GM10266 (cell line): ENCODE results near the gene HYOU1.
"Not testable (repeated sequence)": the region's sequence is repeated elsewhere in the genome, so short reads cannot be mapped to it uniquely, and the experiment has no call there.

Experiments used
- DNase-seq: peaks from one replicate; pipeline ENCODE4 v3.0.0; 2012; ENCODE audit errors: extremely low spot score
- CTCF ChIP-seq: IDR thresholded peaks from 2 replicates; pipeline ENCODE4 v1.5.1; 2012; ENCODE audit warnings: mild to moderate bottlenecking, low read depth; ENCODE audit not compliant: control insufficient read depth, insufficient read depth; ENCODE audit errors: missing control alignments

HYOU1 gene

GRCh38 chr11:119038884-119039283 lies 18.1 kb downstream of the HYOU1 start:
- TF ChIP-seq CTCF, result no peak
- no peak for DNase-seq

- no peak for TF ChIP-seq CTCF
- DNase-seq, result no peak
Observed at GRCh38 chr11:119034813-119035212, 22.2 kb downstream of the HYOU1 start.

- DNase-seq, result not testable (repeated sequence)
Observed at GRCh38 chr11:119033421-119033820, 23.6 kb downstream of the HYOU1 start.

GRCh38 chr11:119031912-119032280 lies 25.1 kb downstream of the HYOU1 start:
- no peak for DNase-seq
- TF ChIP-seq CTCF, result no peak

- peak; percentile 97 for DNase-seq
- TF ChIP-seq CTCF, result peak; percentile 95
Observed at GRCh38 chr11:119030329-119031047, 26.5 kb downstream of the HYOU1 start, which contains the start of gene SLC37A4. SLC37A4 (minus strand) TSS chr11:119030877.

GRCh38 chr11:119030029-119030328 lies 27.0 kb downstream of the HYOU1 start:
- no peak for DNase-seq
- TF ChIP-seq CTCF, result no peak

GRCh38 chr11:119029340-119030028 lies 27.5 kb downstream of the HYOU1 start:
- no peak for DNase-seq
- TF ChIP-seq CTCF, result no peak

GRCh38 chr11:119029069-119029339 lies 28.0 kb downstream of the HYOU1 start:
- no peak for DNase-seq
- no peak for TF ChIP-seq CTCF
